Neutrophil (primary cell): Measurements from ENCODE around the gene TENT5C.

Experiments
- H3K27ac ChIP-seq: fragments of 200-600 bp; sonication (generic); 2 replicates; pipeline ENCODE4 v1.5.1; 2016; ENCODE audit warnings: mild to moderate bottlenecking, moderate library complexity
- H3K27me3 ChIP-seq: fragments of 200-600 bp; sonication (generic); 2 replicates; pipeline ENCODE4 v1.6.0; 2016; ENCODE audit warnings: mild to moderate bottlenecking
- H3K36me3 ChIP-seq: fragments of 200-600 bp; sonication (generic); 2 replicates; pipeline ENCODE4 v1.5.1; 2017
- H3K4me1 ChIP-seq, 2 experiments: fragments of 200-600 bp in 1 of 2; sonication (generic) in 1 of 2; 1 replicate in 1 of 2; 2 replicates in 1 of 2; pipeline versions ENCODE4 v1.5.1 to v1.6.1; 2013 to 2016; ENCODE audit warnings: low read depth in 1 of 2, low read length in 1 of 2, mild to moderate bottlenecking in 1 of 2, moderate library complexity in 1 of 2; ENCODE audit not compliant: control insufficient read depth in 1 of 2, insufficient read depth in 1 of 2
- H3K4me3 ChIP-seq, 2 experiments: fragments of 200-600 bp in 1 of 2; sonication (generic) in 1 of 2; 1 replicate in 1 of 2; 2 replicates in 1 of 2; pipeline ENCODE4 v1.5.1; 2013 to 2016; ENCODE audit warnings: low read depth in 1 of 2, low read length in 1 of 2, mild to moderate bottlenecking in 1 of 2, moderate library complexity in 1 of 2
- H3K9me3 ChIP-seq: fragments of 200-600 bp; sonication (generic); 2 replicates; pipeline ENCODE4 v1.5.1; 2016
- CTCF ChIP-seq: fragments of 200-600 bp; sonication (generic); IDR thresholded peaks from 2 replicates; pipeline ENCODE4 v1.5.1; 2016; ENCODE audit warnings: antibody characterized with exemption

The TENT5C gene

DNA sequence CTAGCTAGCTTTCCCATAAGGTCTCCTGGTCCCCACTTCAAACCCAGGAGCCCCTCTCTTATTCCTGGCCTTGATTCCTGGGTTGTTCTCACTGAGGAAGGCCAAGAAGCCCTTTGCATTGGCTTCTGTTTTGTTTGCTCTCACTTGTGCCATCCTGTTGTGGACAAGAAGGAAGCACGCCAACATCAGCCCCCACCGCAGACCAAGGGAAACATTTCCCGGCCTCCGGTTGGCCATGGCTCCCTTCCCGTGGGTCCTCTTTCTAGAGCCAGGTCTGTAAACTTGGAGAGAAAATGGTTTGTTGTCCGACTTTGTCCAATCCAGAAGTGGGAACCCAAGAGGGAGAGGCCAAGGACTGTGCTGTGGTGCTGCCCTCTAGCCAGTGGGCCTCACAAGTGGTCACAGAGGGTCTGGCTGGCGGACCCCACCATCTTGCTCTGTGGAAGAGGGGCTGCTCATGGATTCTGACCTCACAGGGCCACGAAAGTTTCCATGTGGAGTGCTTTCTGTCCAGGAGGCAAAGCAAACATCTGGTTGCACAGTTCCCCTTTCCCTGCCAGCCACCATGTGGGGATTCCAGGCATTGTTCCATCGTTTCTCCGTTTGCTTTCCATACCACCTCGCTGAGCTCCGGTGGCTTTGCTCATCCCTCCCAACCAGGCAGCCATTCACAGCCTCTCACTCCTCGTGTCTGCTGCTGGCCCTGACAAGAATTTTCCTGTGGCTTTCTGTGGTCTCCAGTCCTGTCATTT lies 18.9 kb upstream of the TENT5C start:
- no peak for TF ChIP-seq CTCF
- H3K27me3 ChIP-seq, result no peaks in the 10 kb centered on the region
- H3K36me3 ChIP-seq, result no peaks in the 10 kb centered on the region
- no peak overlapping the region for H3K27ac ChIP-seq
- no peak overlapping the region for H3K4me3 ChIP-seq
- no peaks in the 10 kb centered on the region for H3K4me1 ChIP-seq
- no peaks in the 10 kb centered on the region for H3K9me3 ChIP-seq

DNA sequence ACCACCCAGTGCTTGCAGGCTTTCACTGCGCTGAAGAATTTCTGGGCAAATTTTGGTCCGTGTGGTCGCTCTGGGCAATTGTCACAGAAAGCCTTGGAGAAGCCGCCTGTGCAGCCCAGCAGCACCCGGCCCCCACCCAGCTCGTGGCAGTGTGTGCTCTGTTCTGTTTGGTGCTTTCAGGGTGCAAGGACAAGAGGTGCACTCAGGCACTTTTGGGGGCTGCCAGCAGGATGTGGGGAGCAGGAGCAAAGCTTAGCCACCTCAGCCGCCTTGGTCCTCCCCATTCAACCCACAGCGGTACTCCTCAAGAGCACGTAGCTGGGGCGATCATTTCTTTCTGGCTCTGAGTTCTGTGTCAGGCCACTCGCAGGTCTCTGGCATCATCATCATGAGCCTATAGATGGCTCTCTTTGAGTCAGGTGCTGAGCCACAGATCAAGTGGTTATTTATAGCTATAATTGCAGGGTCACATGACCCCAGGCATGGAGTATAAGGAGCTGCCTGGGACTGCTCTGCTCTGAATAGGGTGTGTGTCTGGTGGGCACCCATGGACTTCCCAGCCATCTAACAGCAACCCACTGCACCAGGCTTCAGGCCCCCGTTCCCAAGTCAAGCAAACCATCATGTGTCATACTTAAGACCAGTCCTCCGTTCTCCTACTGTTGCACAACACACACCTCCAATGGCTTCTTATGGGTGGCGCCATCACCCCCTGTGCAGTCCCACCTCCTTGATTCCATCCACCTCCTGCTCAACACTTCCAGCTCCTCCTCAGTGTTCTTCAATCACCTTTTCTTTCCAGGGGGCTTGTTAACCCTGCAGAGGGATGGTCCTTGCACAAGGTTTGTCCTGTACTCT lies 18.1 kb upstream of the TENT5C start:
- H3K27me3 ChIP-seq, result no peaks in the 10 kb centered on the region
- no peak for TF ChIP-seq CTCF
- no peaks in the 10 kb centered on the region for H3K36me3 ChIP-seq
- no peak overlapping the region for H3K27ac ChIP-seq
- H3K4me3 ChIP-seq, result no peak overlapping the region
- no peaks in the 10 kb centered on the region for H3K9me3 ChIP-seq
- H3K4me1 ChIP-seq, result no peaks in the 10 kb centered on the region

DNA sequence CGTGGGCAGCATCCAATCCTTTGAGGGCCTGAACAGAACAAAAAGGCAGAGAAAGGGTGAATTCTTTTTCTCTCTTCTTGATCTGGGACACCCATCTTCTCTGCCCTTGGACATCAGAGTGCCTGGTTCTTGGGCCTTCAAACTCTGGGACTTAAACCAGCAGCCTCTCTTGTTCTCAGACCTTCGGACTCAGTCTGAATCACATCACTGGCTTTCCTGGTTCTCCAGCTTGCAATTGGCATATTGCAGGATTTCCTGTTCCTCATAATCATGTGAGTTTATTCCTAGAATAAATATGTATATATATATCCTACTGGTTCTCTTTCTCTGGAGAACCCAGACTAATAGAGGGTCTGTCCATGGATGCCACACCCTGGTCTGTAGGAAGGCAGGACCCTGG lies 16.3 kb upstream of the TENT5C start:
- Histone ChIP-seq H3K4me3 (no peak overlapping the region), H3K4me1 (no peaks in the 10 kb centered on the region), H3K9me3 (no peaks in the 10 kb centered on the region), H3K36me3 (no peaks in the 10 kb centered on the region), H3K27ac (no peak overlapping the region), H3K27me3 (no peaks in the 10 kb centered on the region)
- TF ChIP-seq CTCF, result no peak

- no peak overlapping the region for H3K4me3 ChIP-seq
- no peaks in the 10 kb centered on the region for H3K27me3 ChIP-seq
- H3K4me1 ChIP-seq, result no peaks in the 10 kb centered on the region
- no peak overlapping the region for H3K27ac ChIP-seq
- H3K36me3 ChIP-seq, result no peaks in the 10 kb centered on the region
- H3K9me3 ChIP-seq, result no peaks in the 10 kb centered on the region
- no peak for TF ChIP-seq CTCF
Measured at GRCh38 chr1:117590273-117590925, 15.4 kb upstream of the TENT5C start.

DNA sequence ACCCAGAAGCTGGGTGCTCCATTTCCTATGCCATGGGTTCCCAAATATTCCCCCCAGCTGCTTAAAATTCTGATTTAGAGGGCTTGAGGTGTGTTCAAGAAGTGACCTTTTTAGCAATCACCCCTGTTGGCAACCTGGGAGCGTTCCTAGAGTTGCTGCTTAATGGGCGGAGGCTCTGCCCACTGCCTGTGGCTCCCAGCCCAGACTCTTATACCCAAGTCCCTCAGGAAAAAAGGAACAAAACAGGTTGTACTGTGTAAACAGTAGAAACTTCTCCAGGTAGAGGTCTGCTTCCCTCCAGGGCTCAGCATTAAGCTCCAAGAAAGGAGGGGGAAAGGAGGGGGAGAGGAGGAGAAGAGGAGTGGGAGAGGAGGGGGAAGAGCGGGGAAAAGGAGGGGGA lies 14.6 kb upstream of the TENT5C start:
- Histone ChIP-seq H3K27ac (no peak overlapping the region), H3K36me3 (no peaks in the 10 kb centered on the region), H3K4me3 (no peak overlapping the region), H3K9me3 (no peaks in the 10 kb centered on the region), H3K4me1 (peaks cover 0 to 5% of the 10 kb centered on the region in 2 experiments), H3K27me3 (no peaks in the 10 kb centered on the region)
- no peak for TF ChIP-seq CTCF
